A549 (cell line): ENCODE results near the gene UBB.

Source experiments
- CEBPB ChIP-seq, 2 experiments: fragments of >200 bp in 1 of 2; sonication (Bioruptor Twin) in 1 of 2; formaldehyde crosslinking in 1 of 2; IDR thresholded peaks; 2 replicates each; pipeline ENCODE4 v1.6.1; 2012 to 2016
- ESRRA ChIP-seq: fragments of 150-350 bp; IDR thresholded peaks from 2 replicates; pipeline ENCODE4 v1.6.1; 2014; ENCODE audit warnings: mild to moderate bottlenecking, low read length, borderline replicate concordance
- RAD21 ChIP-seq, 2 experiments: fragments of >200 bp in 1 of 2; sonication (Bioruptor Twin) in 1 of 2; formaldehyde crosslinking in 1 of 2; IDR thresholded peaks in 1 of 2; conservative IDR thresholded peaks in 1 of 2; 2 replicates in 1 of 2; 3 replicates in 1 of 2; pipeline ENCODE4 v1.6.1; 2012 to 2018; ENCODE audit warnings: inconsistent platforms in 1 of 2

GRCh38 chr17:16430650-16431049 is 49.8 kb downstream of the UBB start:
- no peak for TF ChIP-seq CEBPB (IDR thresholded peaks at IDR 0.05)
- TF ChIP-seq ESRRA: no peak
- no peak for TF ChIP-seq RAD21 (conservative IDR thresholded peaks at IDR 0.05 in 1 of 2, IDR thresholded peaks at IDR 0.05 in 1 of 2)
